Measurements from ENCODE around the gene DSCAM.
"Not testable (repeated sequence)": the region's sequence is repeated elsewhere in the genome, so short reads cannot be mapped to it uniquely, and the experiment has no call there.

Gene DSCAM

GRCh38 chr21:40377135-40377534 is 469.8 kb downstream of the DSCAM start:
- no peak for DNase-seq

GRCh38 chr21:40373761-40374160 is 473.2 kb downstream of the DSCAM start:
- peak; percentile 46 for DNase-seq

GRCh38 chr21:40372506-40372905 is 474.5 kb downstream of the DSCAM start:
- no peak for DNase-seq

GRCh38 chr21:40371329-40371728 is 475.6 kb downstream of the DSCAM start:
- DNase-seq: no peak

GRCh38 chr21:40356644-40357043 is 490.3 kb downstream of the DSCAM start:
- no peak for DNase-seq

GRCh38 chr21:40355076-40355475 is 491.9 kb downstream of the DSCAM start:
- no peak for DNase-seq

GRCh38 chr21:40351006-40351405 is 496.0 kb downstream of the DSCAM start:
- DNase-seq: no peak

GRCh38 chr21:40349591-40349990 is 497.4 kb downstream of the DSCAM start:
- no peak for DNase-seq

- DNase-seq: no peak
These were observed 501.1 kb downstream of the DSCAM start for GRCh38 chr21:40345711-40346321.

GRCh38 chr21:40340357-40340756 is 506.6 kb downstream of the DSCAM start:
- no peak for DNase-seq

GRCh38 chr21:40339050-40339449 is 507.9 kb downstream of the DSCAM start:
- DNase-seq: no peak

- DNase-seq: no peak
These were observed 509.0 kb downstream of the DSCAM start for GRCh38 chr21:40337981-40338380.

GRCh38 chr21:40335704-40336103 is 511.3 kb downstream of the DSCAM start:
- DNase-seq: peak; percentile 6

GRCh38 chr21:40334159-40334558 is 512.8 kb downstream of the DSCAM start:
- DNase-seq: no peak

GRCh38 chr21:40333731-40334130 is 513.2 kb downstream of the DSCAM start:
- no peak for DNase-seq

GRCh38 chr21:40331804-40332203 is 515.2 kb downstream of the DSCAM start:
- no peak for DNase-seq

GRCh38 chr21:40331172-40331571 is 515.8 kb downstream of the DSCAM start:
- no peak for DNase-seq

GRCh38 chr21:40324389-40324788 is 522.6 kb downstream of the DSCAM start:
- no peak for DNase-seq

- not testable (repeated sequence) for DNase-seq
These were observed 526.2 kb downstream of the DSCAM start for GRCh38 chr21:40320718-40321117.

GRCh38 chr21:40318371-40318770 is 528.6 kb downstream of the DSCAM start:
- no peak for DNase-seq

- no peak for DNase-seq
These were observed 530.9 kb downstream of the DSCAM start for GRCh38 chr21:40316104-40316503.

- no peak for DNase-seq
These were observed 531.3 kb downstream of the DSCAM start for GRCh38 chr21:40315626-40316025.

- no peak for DNase-seq
These were observed 533.7 kb downstream of the DSCAM start for GRCh38 chr21:40313260-40313659.

GRCh38 chr21:40300300-40300699 is 546.7 kb downstream of the DSCAM start:
- DNase-seq: no peak

GRCh38 chr21:40299451-40299850 is 547.5 kb downstream of the DSCAM start:
- peak; percentile 7 for DNase-seq

Measured in fibroblast of skin of back (primary cell).